ENCODE results near the gene MYRFL. TPM values are rescaled to one million over a fixed set of nuclear protein-coding genes. Genes with fewer than 3 reads are reported as not detected.

MYRFL gene
- total RNA-seq, 2 donors from 2014 or later: 0.15 to 0.55 TPM

DNA sequence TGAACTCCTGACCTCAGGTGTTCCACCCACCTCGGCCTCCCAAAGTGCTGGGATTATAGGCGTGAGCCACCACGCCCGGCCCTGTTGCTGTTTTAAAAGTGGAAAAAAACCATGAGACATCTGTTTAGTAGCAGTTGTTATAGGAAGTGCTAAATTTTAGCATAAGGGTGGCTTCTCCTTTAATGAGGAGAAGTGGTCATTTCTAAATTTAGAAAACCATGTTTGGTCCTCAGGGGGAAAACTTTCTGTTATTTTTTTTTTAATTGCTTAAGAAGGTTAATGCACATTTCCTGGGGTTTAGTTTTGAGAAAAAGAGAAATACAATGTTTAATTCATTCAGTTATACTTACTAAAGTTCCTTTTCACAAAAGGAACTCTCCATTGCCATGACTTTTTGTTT lies 102.1 kb downstream of the MYRFL start:
- TF ChIP-seq, protein P1, sequence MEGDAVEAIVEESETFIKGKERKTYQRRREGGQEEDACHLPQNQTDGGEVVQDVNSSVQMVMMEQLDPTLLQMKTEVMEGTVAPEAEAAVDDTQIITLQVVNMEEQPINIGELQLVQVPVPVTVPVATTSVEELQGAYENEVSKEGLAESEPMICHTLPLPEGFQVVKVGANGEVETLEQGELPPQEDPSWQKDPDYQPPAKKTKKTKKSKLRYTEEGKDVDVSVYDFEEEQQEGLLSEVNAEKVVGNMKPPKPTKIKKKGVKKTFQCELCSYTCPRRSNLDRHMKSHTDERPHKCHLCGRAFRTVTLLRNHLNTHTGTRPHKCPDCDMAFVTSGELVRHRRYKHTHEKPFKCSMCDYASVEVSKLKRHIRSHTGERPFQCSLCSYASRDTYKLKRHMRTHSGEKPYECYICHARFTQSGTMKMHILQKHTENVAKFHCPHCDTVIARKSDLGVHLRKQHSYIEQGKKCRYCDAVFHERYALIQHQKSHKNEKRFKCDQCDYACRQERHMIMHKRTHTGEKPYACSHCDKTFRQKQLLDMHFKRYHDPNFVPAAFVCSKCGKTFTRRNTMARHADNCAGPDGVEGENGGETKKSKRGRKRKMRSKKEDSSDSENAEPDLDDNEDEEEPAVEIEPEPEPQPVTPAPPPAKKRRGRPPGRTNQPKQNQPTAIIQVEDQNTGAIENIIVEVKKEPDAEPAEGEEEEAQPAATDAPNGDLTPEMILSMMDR (conservative IDR thresholded peaks at IDR 0.05): no peak
- Mint-ChIP-seq H3K27me3 (ENCODE audit: insufficient read depth) (no peaks in the 10 kb centered on the region), H3K9me3 (no peaks in the 10 kb centered on the region), H3K36me3 (ENCODE audit: low read depth) (no peaks in the 10 kb centered on the region), H3K4me1 (peaks cover 49% of the 10 kb centered on the region), H3K27ac (no peak overlapping the region), H3K4me3 (no peak overlapping the region)
- Histone ChIP-seq H3K4me3 (ENCODE audit: low read length) (no peak overlapping the region), H3K4me1 (ENCODE audit: control insufficient read depth, insufficient read depth, low read length) (peaks cover 5% of the 10 kb centered on the region), H3K27ac (ENCODE audit: low read depth, low read length) (no peak overlapping the region), H3K36me3 (ENCODE audit: control insufficient read depth, insufficient read depth, low read length) (no peaks in the 10 kb centered on the region), H3K9ac (ENCODE audit: extremely low read depth, low read length, poor library complexity, severe bottlenecking) (no peak overlapping the region), H3K27me3 (ENCODE audit: control insufficient read depth, insufficient read depth, low read length, poor library complexity, severe bottlenecking) (no peaks in the 10 kb centered on the region), H3K9me3 (ENCODE audit: control insufficient read depth, low read length) (no peaks in the 10 kb centered on the region)
- 94 to 98% methylated on average over 4 of the region's 4 CpGs for WGBS, 2 experiments (ENCODE audit: insufficient coverage in 1 of 2, insufficient read length in 1 of 2)
- no peak for DNase-seq

DNA sequence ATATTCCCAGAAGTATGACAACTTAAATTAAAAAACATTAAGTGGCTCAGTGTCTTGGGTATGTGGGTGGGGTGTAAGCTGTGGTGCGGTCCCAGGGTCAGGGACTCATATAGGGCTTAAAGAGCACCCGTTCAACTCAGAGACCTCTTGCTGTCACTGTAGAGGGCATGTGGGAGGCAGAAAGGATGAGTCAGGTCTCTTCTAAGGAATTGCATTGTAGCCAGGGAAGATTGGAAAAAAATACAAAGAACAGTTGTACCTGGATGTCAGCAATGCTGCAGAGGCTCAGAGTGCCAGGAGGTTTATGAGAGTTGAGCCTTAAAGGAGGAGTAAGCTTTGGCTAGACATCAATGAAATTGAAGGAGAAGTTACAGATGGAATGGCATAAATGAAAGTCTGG lies 104.1 kb downstream of the MYRFL start:
- no peaks in the 10 kb centered on the region for H3K36me3 Mint-ChIP-seq (ENCODE audit: low read depth)
- DNase-seq: no peak

DNA sequence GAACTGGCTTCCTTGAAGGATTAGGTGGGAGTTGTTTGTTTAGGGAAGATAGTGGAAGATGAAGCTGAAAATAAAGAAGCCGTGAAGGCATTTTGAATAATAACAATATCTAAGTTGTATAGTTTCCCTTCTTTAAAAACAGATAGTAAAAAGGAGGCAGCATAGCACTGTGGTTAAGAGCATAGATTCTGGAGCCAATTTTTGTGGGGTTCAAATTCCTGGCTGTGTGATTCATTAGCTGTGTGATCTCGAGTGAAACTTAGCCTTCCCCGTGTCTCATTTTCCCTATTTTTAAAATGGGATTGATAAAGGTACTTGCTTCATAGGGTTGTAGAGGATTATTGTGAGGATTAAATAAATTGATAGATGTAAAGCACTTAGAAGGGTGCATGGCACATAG lies 104.5 kb downstream of the MYRFL start:
- DNase-seq: no peak
- no peak overlapping the region for H3K9ac ChIP-seq (ENCODE audit: extremely low read depth, low read length, poor library complexity, severe bottlenecking)
- no peaks in the 10 kb centered on the region for H3K9me3 ChIP-seq (ENCODE audit: control insufficient read depth, low read length)
- Mint-ChIP-seq H3K9me3 (no peaks in the 10 kb centered on the region), H3K4me1 (peaks cover 69% of the 10 kb centered on the region), H3K27ac (no peak overlapping the region), H3K27me3 (ENCODE audit: insufficient read depth) (no peaks in the 10 kb centered on the region), H3K4me3 (no peak overlapping the region), H3K36me3 (ENCODE audit: low read depth) (no peaks in the 10 kb centered on the region)
- TF ChIP-seq, protein P1 (conservative IDR thresholded peaks at IDR 0.05): no peak
- no peak overlapping the region for H3K4me3 ChIP-seq (ENCODE audit: low read length)
- H3K36me3 ChIP-seq (ENCODE audit: control insufficient read depth, insufficient read depth, low read length): no peaks in the 10 kb centered on the region
- WGBS, 2 experiments (ENCODE audit: insufficient coverage in 1 of 2, insufficient read length in 1 of 2): 100% methylated on average over 2 of the region's 3 CpGs; no CpG with 5 or more reads in 1 of the 2 experiments
- H3K27ac ChIP-seq (ENCODE audit: low read depth, low read length): no peak overlapping the region
- H3K4me1 ChIP-seq (ENCODE audit: control insufficient read depth, insufficient read depth, low read length): peaks cover 12% of the 10 kb centered on the region
- H3K27me3 ChIP-seq (ENCODE audit: control insufficient read depth, insufficient read depth, low read length, poor library complexity, severe bottlenecking): no peaks in the 10 kb centered on the region

More for the DNA sequence above, 104.1 kb downstream of the MYRFL start:
- Histone ChIP-seq H3K9ac (ENCODE audit: extremely low read depth, low read length, poor library complexity, severe bottlenecking) (no peak overlapping the region), H3K27me3 (ENCODE audit: control insufficient read depth, insufficient read depth, low read length, poor library complexity, severe bottlenecking) (no peaks in the 10 kb centered on the region), H3K36me3 (ENCODE audit: control insufficient read depth, insufficient read depth, low read length) (no peaks in the 10 kb centered on the region), H3K9me3 (ENCODE audit: control insufficient read depth, low read length) (no peaks in the 10 kb centered on the region), H3K4me1 (ENCODE audit: control insufficient read depth, insufficient read depth, low read length) (peaks cover 12% of the 10 kb centered on the region), H3K4me3 (ENCODE audit: low read length) (no peak overlapping the region), H3K27ac (ENCODE audit: low read depth, low read length) (no peak overlapping the region)
- TF ChIP-seq, protein P1 (conservative IDR thresholded peaks at IDR 0.05): no peak
- Mint-ChIP-seq H3K4me1 (peaks cover 69% of the 10 kb centered on the region), H3K27me3 (ENCODE audit: insufficient read depth) (no peaks in the 10 kb centered on the region), H3K9me3 (no peaks in the 10 kb centered on the region), H3K27ac (no peak overlapping the region), H3K4me3 (no peak overlapping the region)
- WGBS, 2 experiments (ENCODE audit: insufficient coverage in 1 of 2, insufficient read length in 1 of 2): 65 to 89% methylated on average over 2 of the region's 2 CpGs
